IMR-90 (cell line): ENCODE measurements around the gene SLX4IP. TPM values are rescaled to one million over a fixed set of nuclear protein-coding genes. Genes with fewer than 3 reads are reported as not detected.

Source experiments
- ATAC-seq: fragments of 200-7000 bp; cut with Tn5 transposase; 2 replicates; pipeline ENCODE4 v1.9.1; 2020; ENCODE audit warnings: low read depth, mild to moderate bottlenecking, moderate library complexity
- BruUV-seq: library from RNA; stranded (reverse); fragments of 400-500 nt; replicated peaks from 2 replicates; lab custom pipeline; 2021; lab: Mats Ljungman, UMichigan
- CTCF ChIA-PET: fragments of 300-600 bp; formaldehyde crosslinking; extraction: SDS; loops from one replicate; lab custom pipeline; 2021; ENCODE audit warnings: antibody characterized with exemption; lab: Yijun Ruan, JAX
- POLR2A ChIA-PET: fragments of 300-600 bp; sonication (Branson Sonifier 250); formaldehyde crosslinking; loops from one replicate; lab custom pipeline; 2022; ENCODE audit warnings: antibody characterized with exemption; ENCODE audit not compliant: unreplicated experiment; lab: Charles Lee
- DNase-seq: peaks from one replicate; pipeline ENCODE4 v3.0.0; 2013
- H2AFZ ChIP-seq: replicated peaks from 2 replicates; pipeline ENCODE3; 2013; ENCODE audit warnings: low read length, mild to moderate bottlenecking; ENCODE audit not compliant: poor library complexity
- H2AK5ac ChIP-seq: 2 replicates; pipeline ENCODE4 v1.6.1; 2013; ENCODE audit warnings: low read depth, low read length, inconsistent platforms
- H2AK9ac ChIP-seq: replicated peaks from 2 replicates; pipeline ENCODE3; 2013; ENCODE audit warnings: mild to moderate bottlenecking, low read depth, low read length, moderate library complexity; ENCODE audit not compliant: poor library complexity
- H2BK120ac ChIP-seq: 2 replicates; pipeline ENCODE4 v1.6.1; 2013; ENCODE audit warnings: low read depth, low read length, inconsistent platforms
- H2BK15ac ChIP-seq: 3 replicates; pipeline ENCODE4 v1.6.1; 2013; ENCODE audit warnings: low read depth, low read length, inconsistent platforms
- H2BK20ac ChIP-seq: 2 replicates; pipeline ENCODE4 v1.6.1; 2013; ENCODE audit warnings: low read depth, mild to moderate bottlenecking, inconsistent platforms, low read length, moderate library complexity
- H2BK5ac ChIP-seq: 2 replicates; pipeline ENCODE4 v1.6.1; 2013; ENCODE audit warnings: mild to moderate bottlenecking, low read depth, low read length, inconsistent platforms; ENCODE audit not compliant: poor library complexity, severe bottlenecking
- H3K14ac ChIP-seq: replicated peaks from 2 replicates; pipeline ENCODE4 v1.6.1; 2013; ENCODE audit warnings: low read depth, low read length, inconsistent platforms
- H3K18ac ChIP-seq: 2 replicates; pipeline ENCODE4 v1.6.1; 2013; ENCODE audit warnings: low read depth, low read length, control low read depth
- H3K23ac ChIP-seq: 2 replicates; pipeline ENCODE4 v1.6.1; 2013; ENCODE audit warnings: low read depth, low read length, inconsistent platforms
- H3K27ac ChIP-seq: 2 replicates; pipeline ENCODE4 v1.5.1; 2013; ENCODE audit warnings: mild to moderate bottlenecking, control low read depth, low read length; ENCODE audit not compliant: insufficient read depth
- H3K27me3 ChIP-seq: 2 replicates; pipeline ENCODE4 v1.6.1; 2013; ENCODE audit warnings: low read length; ENCODE audit not compliant: control insufficient read depth, insufficient read depth
- H3K36me3 ChIP-seq: 2 replicates; pipeline ENCODE4 v1.6.1; 2013; ENCODE audit warnings: low read length, mixed read lengths; ENCODE audit not compliant: control insufficient read depth, insufficient read depth
- H3K4ac ChIP-seq: 2 replicates; pipeline ENCODE4 v1.6.1; 2013; ENCODE audit warnings: low read depth, low read length, inconsistent platforms
- H3K4me1 ChIP-seq: 2 replicates; pipeline ENCODE4 v1.6.1; 2013; ENCODE audit warnings: low read length, mixed read lengths; ENCODE audit not compliant: control insufficient read depth, insufficient read depth
- H3K4me2 ChIP-seq: 2 replicates; pipeline ENCODE4 v1.6.1; 2013; ENCODE audit warnings: low read depth, mild to moderate bottlenecking, control low read depth, low read length, moderate library complexity
- H3K4me3 ChIP-seq: 2 replicates; pipeline ENCODE4 v1.5.1; 2013; ENCODE audit warnings: low read depth, mild to moderate bottlenecking, control low read depth, low read length, moderate library complexity; ENCODE audit not compliant: insufficient read depth
- H3K56ac ChIP-seq: 2 replicates; pipeline ENCODE4 v1.6.1; 2013; ENCODE audit warnings: low read length, inconsistent platforms; ENCODE audit not compliant: insufficient read depth; ENCODE audit errors: extremely low read depth
- H3K79me1 ChIP-seq, 2 experiments: 2 replicates each; pipeline ENCODE4 v1.6.1; 2013; ENCODE audit warnings: low read length in 2 of 2, inconsistent platforms in 1 of 2, low read depth in 1 of 2
- H3K9ac ChIP-seq: 2 replicates; pipeline ENCODE4 v1.6.1; 2013; ENCODE audit warnings: low read depth, low read length, control low read depth
- H3K9me1 ChIP-seq: 2 replicates; pipeline ENCODE4 v1.6.1; 2013; ENCODE audit warnings: low read length, inconsistent platforms; ENCODE audit not compliant: insufficient read depth
- H3K9me3 ChIP-seq: 2 replicates; pipeline ENCODE4 v1.6.1; 2013; ENCODE audit warnings: low read length; ENCODE audit not compliant: control insufficient read depth, insufficient read depth
- H4K20me1 ChIP-seq: 2 replicates; pipeline ENCODE4 v1.6.1; 2013; ENCODE audit warnings: low read length, inconsistent platforms; ENCODE audit not compliant: insufficient read depth
- H4K5ac ChIP-seq: 2 replicates; pipeline ENCODE4 v1.6.1; 2013; ENCODE audit warnings: mild to moderate bottlenecking, low read depth, low read length, control low read depth
- H4K8ac ChIP-seq, 2 experiments: 2 replicates each; pipeline ENCODE4 v1.6.1; 2013; ENCODE audit warnings: low read depth in 2 of 2, low read length in 2 of 2, control low read depth in 1 of 2, inconsistent platforms in 1 of 2
- H4K91ac ChIP-seq: 2 replicates; pipeline ENCODE4 v1.6.1; 2013; ENCODE audit warnings: low read depth, low read length, inconsistent platforms; ENCODE audit not compliant: insufficient read depth
- BHLHE40 ChIP-seq: fragments of 150-350 bp; IDR thresholded peaks from 2 replicates; pipeline ENCODE4 v1.6.1; 2016; ENCODE audit warnings: mild to moderate bottlenecking, low read depth, low read length
- CEBPB ChIP-seq: IDR thresholded peaks from 2 replicates; pipeline ENCODE4 v1.6.1; 2012; ENCODE audit warnings: low read depth, low read length, improper control_type of control experiment
- CHD1 ChIP-seq: IDR thresholded peaks from 2 replicates; pipeline ENCODE4 v1.6.1; 2012; ENCODE audit warnings: low read depth, low read length, improper control_type of control experiment
- ELK1 ChIP-seq: fragments of 150-350 bp; IDR thresholded peaks from 2 replicates; pipeline ENCODE4 v1.6.1; 2016; ENCODE audit warnings: low read depth, mild to moderate bottlenecking, low read length, moderate library complexity, borderline replicate concordance
- MAFK ChIP-seq: IDR thresholded peaks from 2 replicates; pipeline ENCODE4 v1.6.1; 2012; ENCODE audit warnings: low read depth, low read length, improper control_type of control experiment
- MAZ ChIP-seq: IDR thresholded peaks from 2 replicates; pipeline ENCODE4 v1.6.1; 2012; ENCODE audit warnings: low read depth, mild to moderate bottlenecking, low read length, improper control_type of control experiment, moderate library complexity, borderline replicate concordance
- NFE2L2 ChIP-seq: fragments of 150-350 bp; IDR thresholded peaks from 2 replicates; pipeline ENCODE4 v1.6.1; 2016; ENCODE audit warnings: low read depth, mild to moderate bottlenecking, low read length
- POLR2A ChIP-seq: IDR thresholded peaks from 2 replicates; pipeline ENCODE4 v1.6.1; 2012; ENCODE audit warnings: mild to moderate bottlenecking, low read depth, low read length
- RAD21 ChIP-seq: IDR thresholded peaks from 2 replicates; pipeline ENCODE4 v1.6.1; 2012; ENCODE audit warnings: low read length, improper control_type of control experiment
- RCOR1 ChIP-seq: IDR thresholded peaks from 2 replicates; pipeline ENCODE4 v1.6.1; 2012; ENCODE audit warnings: mild to moderate bottlenecking, low read length, improper control_type of control experiment; ENCODE audit not compliant: insufficient replicate concordance
- USF2 ChIP-seq: fragments of 150-350 bp; IDR thresholded peaks from 2 replicates; pipeline ENCODE4 v1.6.1; 2017; ENCODE audit warnings: mild to moderate bottlenecking, antibody characterized with exemption, low read length, low read depth
- WGBS, 2 experiments: methylation state at CpG; one replicate each; pipeline versions ENCODE4 v1.1.5 to v1.1.7; 2013; ENCODE audit warnings: missing lambda C conversion rate in 2 of 2; ENCODE audit not compliant: insufficient read length in 1 of 2; ENCODE audit errors: extremely low coverage in 2 of 2; 5-methylcytosine and 5-hydroxymethylcytosine counted together
- dilution Hi-C: fragments of 300-500 bp; cut with HindIII; formaldehyde crosslinking; loops from one replicate; pipeline ENCODE4 v1.14.3; 2018; ENCODE audit warnings: low sequenced_read_pairs; ENCODE audit not compliant: unreplicated experiment
- in situ Hi-C: fragments of 300-500 bp; cut with MboI; formaldehyde crosslinking; loops from 3 replicates; pipeline ENCODE4 v1.14.3; 2019; ENCODE audit warnings: low sequenced_read_pairs, inconsistent platforms, mixed read lengths
- intact Hi-C: fragments of 100-400 bp; cut with micrococcal nuclease; formaldehyde crosslinking; loops from 2 replicates; pipeline ENCODE4 v1.10.0; 2022
- polyA plus RNA-seq, 3 experiments: library from polyadenylated mRNA; depleted of rRNA; stranded (reverse); fragments of >200 nt; gene quantifications; 2 replicates each; pipeline ENCODE4 v1.2.3, GENCODE V29; 2012; ENCODE audit warnings: low replicate concordance in 1 of 3
- total RNA-seq: library from RNA; depleted of rRNA; stranded (reverse); fragments of >200 nt; gene quantifications from 2 replicates; pipeline ENCODE4 v1.2.3, GENCODE V29; 2012
- TF ChIP-seq, protein P1 (sequence below): conservative IDR thresholded peaks from 2 replicates; pipeline ENCODE4 v1.5.1; 2012; ENCODE audit warnings: mild to moderate bottlenecking, low read depth, low read length, improper control_type of control experiment

SLX4IP gene
- total and polyA plus RNA-seq, 2 of the 4 experiments (the other 2 are of a cell fraction): 1.3 to 5.9 TPM

DNA sequence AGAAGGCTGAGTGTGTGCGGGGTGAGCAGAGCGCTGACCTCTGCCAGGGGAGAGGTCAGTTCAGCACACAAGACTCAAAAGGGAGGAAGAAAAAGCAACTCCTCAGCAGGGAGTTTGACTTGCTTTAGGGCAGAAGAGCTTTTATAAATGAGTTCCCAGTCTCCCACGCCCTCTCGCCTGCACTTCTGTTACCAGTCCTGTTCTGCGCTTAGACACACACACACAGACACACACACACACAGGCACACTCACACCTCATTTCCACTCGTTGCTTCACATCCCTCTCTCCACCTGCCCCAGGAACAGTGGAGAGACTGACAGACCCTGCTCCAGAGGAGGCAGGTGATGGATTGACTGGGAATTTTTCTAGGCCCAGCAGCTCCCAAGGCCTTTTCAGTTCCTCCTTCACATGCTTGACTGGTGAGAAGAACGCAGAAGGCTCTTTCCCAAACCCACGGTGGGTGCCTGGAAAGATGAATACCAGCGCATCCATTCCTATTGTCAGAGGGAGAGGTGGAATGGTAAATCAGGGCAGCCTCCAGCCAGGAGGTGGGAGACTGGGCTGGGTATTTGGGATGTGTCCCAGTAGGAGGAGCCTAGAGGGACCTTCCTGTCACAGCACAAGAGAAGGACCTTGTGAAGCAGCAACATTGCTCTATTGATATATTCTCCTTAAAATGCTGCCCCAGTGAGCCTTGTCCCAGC is 195.0 kb downstream of the SLX4IP start:
- DNase-seq (no peak), ATAC-seq (no peak)
- BruUV-seq: no TSS peak
- no peaks in the 10 kb centered on the region for H3K36me3 ChIP-seq
- no peak overlapping the region for H4K5ac ChIP-seq
- no peak overlapping the region for H3K18ac ChIP-seq
- peak overlapping the region; percentile 73 for H2AK5ac ChIP-seq
- TF ChIP-seq MAFK (no peak), MAZ (no peak), USF2 (no peak), CEBPB (no peak), CHD1 (no peak), NFE2L2 (no peak), BHLHE40 (no peak), RAD21 (no peak), POLR2A (no peak), RCOR1 (no peak), ELK1 (no peak)
- TF ChIP-seq, protein P1, sequence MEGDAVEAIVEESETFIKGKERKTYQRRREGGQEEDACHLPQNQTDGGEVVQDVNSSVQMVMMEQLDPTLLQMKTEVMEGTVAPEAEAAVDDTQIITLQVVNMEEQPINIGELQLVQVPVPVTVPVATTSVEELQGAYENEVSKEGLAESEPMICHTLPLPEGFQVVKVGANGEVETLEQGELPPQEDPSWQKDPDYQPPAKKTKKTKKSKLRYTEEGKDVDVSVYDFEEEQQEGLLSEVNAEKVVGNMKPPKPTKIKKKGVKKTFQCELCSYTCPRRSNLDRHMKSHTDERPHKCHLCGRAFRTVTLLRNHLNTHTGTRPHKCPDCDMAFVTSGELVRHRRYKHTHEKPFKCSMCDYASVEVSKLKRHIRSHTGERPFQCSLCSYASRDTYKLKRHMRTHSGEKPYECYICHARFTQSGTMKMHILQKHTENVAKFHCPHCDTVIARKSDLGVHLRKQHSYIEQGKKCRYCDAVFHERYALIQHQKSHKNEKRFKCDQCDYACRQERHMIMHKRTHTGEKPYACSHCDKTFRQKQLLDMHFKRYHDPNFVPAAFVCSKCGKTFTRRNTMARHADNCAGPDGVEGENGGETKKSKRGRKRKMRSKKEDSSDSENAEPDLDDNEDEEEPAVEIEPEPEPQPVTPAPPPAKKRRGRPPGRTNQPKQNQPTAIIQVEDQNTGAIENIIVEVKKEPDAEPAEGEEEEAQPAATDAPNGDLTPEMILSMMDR: no peak
- no peaks in the 10 kb centered on the region for H3K27me3 ChIP-seq
- H3K14ac ChIP-seq: no peak overlapping the region
- POLR2A ChIA-PET: no interaction called here
- H3K9ac ChIP-seq: no peak overlapping the region
- H2AK9ac ChIP-seq: no peak overlapping the region
- H2BK15ac ChIP-seq: 0 out of 3 replicates have a peak overlapping the region, but pooled peaks have one; percentile 43
- dilution Hi-C loops (no loop called here), in situ Hi-C loops (no loop called here), intact Hi-C loops (loop anchor here (5.0 kb wide), 1 partner anchor 63 kb away; no protein-coding TSS in a partner anchor)
- H4K8ac ChIP-seq: no peak overlapping the region; a peak in 1 of 4 replicates
- H3K9me3 ChIP-seq: no peaks in the 10 kb centered on the region
- H3K9me1 ChIP-seq: peaks cover 3% of the 10 kb centered on the region; the same call in 1 of the 2 replicates
- no peaks in the 10 kb centered on the region for H3K79me1 ChIP-seq
- H2BK5ac ChIP-seq: no peak overlapping the region
- peak overlapping the region; percentile 47; the same call in 1 of the 2 replicates for H4K91ac ChIP-seq
- H4K20me1 ChIP-seq: no peaks in the 10 kb centered on the region
- no peak overlapping the region for H3K56ac ChIP-seq
- H2AFZ ChIP-seq: peak overlapping the region; percentile 26
- CTCF ChIA-PET: no interaction called here
- H3K4me1 ChIP-seq: peaks cover 12% of the 10 kb centered on the region
- H3K23ac ChIP-seq: no peak overlapping the region
- no peak overlapping the region for H3K4me3 ChIP-seq
- H2BK20ac ChIP-seq: no peak overlapping the region
- no peak overlapping the region for H3K4me2 ChIP-seq
- WGBS, 2 experiments: no CpG with 5 or more reads among the region's 9 CpGs
- no peak overlapping the region; the same call in 1 of the 2 replicates for H3K4ac ChIP-seq
- H2BK120ac ChIP-seq: peak overlapping the region; percentile 29; the same call in 1 of the 2 replicates
- H3K27ac ChIP-seq: no peak overlapping the region
